GM12892 (cell line): Measurements from ENCODE around the gene SEPTIN5.

Experiments
- DNase-seq: peaks from one replicate; pipeline ENCODE4 v3.0.0; 2011; ENCODE audit not compliant: insufficient read length
- FAIRE-seq: peaks from 2 replicates; lab custom pipeline; 2011; peaks lifted over from hg19 to GRCh38; lab: Jason Lieb, UNC
- POLR2A ChIP-seq: IDR thresholded peaks from 2 replicates; pipeline ENCODE4 v1.6.1; 2011; ENCODE audit warnings: low read depth, low read length, control low read depth
- POLR2AphosphoS5 ChIP-seq: IDR thresholded peaks from 2 replicates; pipeline ENCODE4 v1.6.1; 2011; ENCODE audit warnings: low read depth, low read length, control low read depth
- TAF1 ChIP-seq: IDR thresholded peaks from 2 replicates; pipeline ENCODE4 v1.6.1; 2011; ENCODE audit warnings: low read depth, mild to moderate bottlenecking, control low read depth, low read length, borderline replicate concordance

The SEPTIN5 gene

GRCh38 chr22:19760951-19761724, 46.8 kb downstream of the SEPTIN5 start:
- TF ChIP-seq POLR2A, result no peak
- TF ChIP-seq TAF1, result no peak
- no peak for TF ChIP-seq POLR2AphosphoS5
- DNase-seq (no peak), FAIRE-seq (no peak)

- no peak for FAIRE-seq
- no peak for TF ChIP-seq TAF1
- TF ChIP-seq POLR2A, result no peak
- no peak for TF ChIP-seq POLR2AphosphoS5
- no peak for DNase-seq
Observed at GRCh38 chr22:19761725-19762567, 47.6 kb downstream of the SEPTIN5 start.

- no peak for TF ChIP-seq TAF1
- no peak for TF ChIP-seq POLR2A
- no peak for TF ChIP-seq POLR2AphosphoS5
- DNase-seq (no peak), FAIRE-seq (no peak)
Observed at GRCh38 chr22:19762568-19763457, 48.5 kb downstream of the SEPTIN5 start.

- no peak for FAIRE-seq
- no peak for DNase-seq
- TF ChIP-seq POLR2A (no peak), POLR2AphosphoS5 (no peak), TAF1 (no peak)
Observed at GRCh38 chr22:19763458-19764298, 49.4 kb downstream of the SEPTIN5 start.

- FAIRE-seq (no peak), DNase-seq (no peak)
- TF ChIP-seq TAF1, result no peak
- TF ChIP-seq POLR2AphosphoS5, result no peak
- no peak for TF ChIP-seq POLR2A
Observed at GRCh38 chr22:19764299-19764593, 49.9 kb downstream of the SEPTIN5 start.

GRCh38 chr22:19764636-19765476, 50.6 kb downstream of the SEPTIN5 start:
- TF ChIP-seq TAF1 (no peak), POLR2A (no peak), POLR2AphosphoS5 (no peak)
- FAIRE-seq (no peak), DNase-seq (no peak)

GRCh38 chr22:19765477-19766239, 51.4 kb downstream of the SEPTIN5 start:
- DNase-seq (no peak), FAIRE-seq (no peak)
- TF ChIP-seq POLR2AphosphoS5, result no peak
- no peak for TF ChIP-seq TAF1
- TF ChIP-seq POLR2A, result no peak

DNA sequence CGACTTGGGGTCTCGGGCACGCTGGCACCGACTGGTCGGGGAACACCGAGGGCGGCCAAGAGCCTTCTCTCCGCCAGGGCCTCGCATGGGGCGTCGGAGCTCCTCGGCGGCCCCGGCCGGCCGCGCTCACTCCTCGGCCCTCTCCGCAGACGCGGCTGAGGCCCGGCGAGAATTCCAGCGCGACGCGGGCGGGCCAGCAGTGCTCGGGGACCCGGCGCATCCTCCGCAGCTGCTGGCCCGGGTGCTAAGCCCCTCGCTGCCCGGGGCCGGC, 51.9 kb downstream of the SEPTIN5 start:
- FAIRE-seq, result no peak
- TF ChIP-seq POLR2A (no peak), TAF1 (no peak), POLR2AphosphoS5 (no peak)

GRCh38 chr22:19766511-19767426, 52.5 kb downstream of the SEPTIN5 start:
- FAIRE-seq (no peak), DNase-seq (no peak)
- no peak for TF ChIP-seq POLR2AphosphoS5
- TF ChIP-seq TAF1, result no peak
- TF ChIP-seq POLR2A, result no peak

More for the DNA sequence above, 51.9 kb downstream of the SEPTIN5 start:
- no peak for DNase-seq
